Astrocyte (in vitro differentiated cells and primary cell): ENCODE measurements around the gene FAT1.

Experiments used
- CTCF ChIP-seq: IDR thresholded peaks from 2 replicates; pipeline ENCODE4 v1.5.1; 2011; ENCODE audit warnings: low read depth, mild to moderate bottlenecking, inconsistent platforms, low read length, moderate library complexity; ENCODE audit not compliant: insufficient read depth
- EZH2 ChIP-seq: IDR thresholded peaks from 2 replicates; pipeline ENCODE4 v1.6.1; 2012; ENCODE audit warnings: mild to moderate bottlenecking, low read length, inconsistent platforms; ENCODE audit not compliant: insufficient read depth

- TF ChIP-seq CTCF, result no peak
- no peak for TF ChIP-seq EZH2
These were observed 100.7 kb downstream of the FAT1 start for GRCh38 chr4:186622788-186623464.
